Fibroblast of lung (primary cell): ENCODE measurements around the gene CATSPERD. TPM values are rescaled to one million over a fixed set of nuclear protein-coding genes. Genes with fewer than 3 reads are reported as not detected.

Experiments
- DNase-seq, 2 donors: peaks; one replicate each; pipeline versions ENCODE4 v3.0.0 to v3.0.0-alpha.2; 2010; ENCODE audit warnings: low read depth in 2 of 2
- H2AFZ ChIP-seq: 2 replicates; pipeline ENCODE4 v1.5.1; 2012; ENCODE audit warnings: low read length, control low read depth, inconsistent platforms
- H3K27ac ChIP-seq: 2 replicates; pipeline ENCODE4 v1.5.1; 2011; ENCODE audit warnings: low read length, control low read depth; ENCODE audit not compliant: insufficient read depth
- H3K27me3 ChIP-seq: 2 replicates; pipeline ENCODE4 v1.5.1; 2011; ENCODE audit warnings: mild to moderate bottlenecking, low read length; ENCODE audit not compliant: control insufficient read depth, insufficient read depth
- H3K36me3 ChIP-seq: 2 replicates; pipeline ENCODE4 v1.5.1; 2011; ENCODE audit warnings: low read length; ENCODE audit not compliant: control insufficient read depth, insufficient read depth
- H3K4me1 ChIP-seq: 2 replicates; pipeline ENCODE4 v1.5.1; 2011; ENCODE audit warnings: low read length; ENCODE audit not compliant: control insufficient read depth, insufficient read depth; ENCODE audit errors: extremely low read depth
- H3K4me2 ChIP-seq: 2 replicates; pipeline ENCODE4 v1.5.1; 2011; ENCODE audit warnings: low read length, control low read depth; ENCODE audit not compliant: insufficient read depth; ENCODE audit errors: extremely low read depth
- H3K4me3 ChIP-seq, 4 experiments: fragments of 200-600 bp in 1 of 4; sonication (generic) in 1 of 4; replicated peaks in 1 of 4; 2 replicates each; pipeline ENCODE4 v1.5.1; 2011 to 2016; ENCODE audit warnings: low read length in 4 of 4, low read depth in 3 of 4, mild to moderate bottlenecking in 3 of 4, control low read depth in 2 of 4, inconsistent platforms in 1 of 4, mixed read lengths in 1 of 4; ENCODE audit not compliant: insufficient read depth in 1 of 4; ENCODE audit errors: control extremely low read depth in 1 of 4
- H3K79me2 ChIP-seq: 2 replicates; pipeline ENCODE4 v1.5.1; 2012; ENCODE audit warnings: mild to moderate bottlenecking, low read length, inconsistent platforms; ENCODE audit not compliant: control insufficient read depth, insufficient read depth
- H3K9ac ChIP-seq: 2 replicates; pipeline ENCODE4 v1.5.1; 2011; ENCODE audit warnings: mild to moderate bottlenecking, low read length, control low read depth; ENCODE audit not compliant: insufficient read depth
- H3K9me3 ChIP-seq: 2 replicates; pipeline ENCODE4 v1.5.1; 2012; ENCODE audit warnings: low read depth, low read length; ENCODE audit not compliant: control insufficient read depth, insufficient read depth
- H4K20me1 ChIP-seq: 2 replicates; pipeline ENCODE4 v1.5.1; 2011; ENCODE audit warnings: low read length; ENCODE audit not compliant: control insufficient read depth, insufficient read depth; ENCODE audit errors: extremely low read depth
- EZH2 ChIP-seq: IDR thresholded peaks from 2 replicates; pipeline ENCODE4 v1.5.1; 2012; ENCODE audit warnings: low read length, control low read depth, mild to moderate bottlenecking; ENCODE audit errors: missing control alignments
- polyA plus RNA-seq, 2 donors: library from polyadenylated mRNA; depleted of rRNA in 1 of 2; stranded (reverse) in 1 of 2; unstranded in 1 of 2; fragments of >200 nt; gene quantifications; 2 replicates each; pipeline ENCODE4 v1.2.1, GENCODE V29; 2011 to 2012; ENCODE audit warnings: missing spikeins in 1 of 2
- total RNA-seq: library from RNA; depleted of rRNA; stranded (reverse); fragments of >200 nt; gene quantifications from 2 replicates; pipeline ENCODE4 v1.2.1, GENCODE V29; 2014
- TF ChIP-seq, protein P1 (sequence below), 2 donors: IDR thresholded peaks in 1 of 2; conservative IDR thresholded peaks in 1 of 2; 1 replicate in 1 of 2; 2 replicates in 1 of 2; pipeline ENCODE4 v1.5.1; 2011 to 2012; ENCODE audit warnings: low read length in 2 of 2, control low read depth in 1 of 2, inconsistent platforms in 1 of 2, low read depth in 1 of 2, mild to moderate bottlenecking in 1 of 2

CATSPERD gene
- total and polyA plus RNA-seq, 2 donors (not counting 1 experiment from before 2014, with no cell fraction given), result not detected

DNA sequence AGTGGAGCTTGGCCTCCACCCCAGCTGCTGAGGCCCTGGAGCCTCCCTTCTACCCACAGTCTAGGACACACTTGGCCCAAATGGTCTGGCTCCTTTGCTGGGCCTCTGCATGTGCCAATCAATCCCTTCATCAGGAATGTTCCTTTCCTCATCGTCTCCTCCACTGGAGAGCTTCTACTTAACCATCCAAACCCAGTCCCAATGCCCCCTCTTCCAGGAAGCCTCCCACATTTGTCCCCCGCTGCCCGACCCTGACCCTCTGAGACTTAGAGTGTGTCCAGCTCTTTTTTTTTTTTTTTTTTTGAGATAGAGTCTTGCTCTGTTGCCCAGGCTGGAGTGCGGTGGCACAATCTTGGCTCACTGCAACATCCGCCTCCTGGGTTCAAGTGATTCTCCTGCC is 68.0 kb downstream of the CATSPERD start:
- TF ChIP-seq EZH2, result no peak
- TF ChIP-seq, protein P1, sequence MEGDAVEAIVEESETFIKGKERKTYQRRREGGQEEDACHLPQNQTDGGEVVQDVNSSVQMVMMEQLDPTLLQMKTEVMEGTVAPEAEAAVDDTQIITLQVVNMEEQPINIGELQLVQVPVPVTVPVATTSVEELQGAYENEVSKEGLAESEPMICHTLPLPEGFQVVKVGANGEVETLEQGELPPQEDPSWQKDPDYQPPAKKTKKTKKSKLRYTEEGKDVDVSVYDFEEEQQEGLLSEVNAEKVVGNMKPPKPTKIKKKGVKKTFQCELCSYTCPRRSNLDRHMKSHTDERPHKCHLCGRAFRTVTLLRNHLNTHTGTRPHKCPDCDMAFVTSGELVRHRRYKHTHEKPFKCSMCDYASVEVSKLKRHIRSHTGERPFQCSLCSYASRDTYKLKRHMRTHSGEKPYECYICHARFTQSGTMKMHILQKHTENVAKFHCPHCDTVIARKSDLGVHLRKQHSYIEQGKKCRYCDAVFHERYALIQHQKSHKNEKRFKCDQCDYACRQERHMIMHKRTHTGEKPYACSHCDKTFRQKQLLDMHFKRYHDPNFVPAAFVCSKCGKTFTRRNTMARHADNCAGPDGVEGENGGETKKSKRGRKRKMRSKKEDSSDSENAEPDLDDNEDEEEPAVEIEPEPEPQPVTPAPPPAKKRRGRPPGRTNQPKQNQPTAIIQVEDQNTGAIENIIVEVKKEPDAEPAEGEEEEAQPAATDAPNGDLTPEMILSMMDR (conservative IDR thresholded peaks at IDR 0.05 in 1 of 2, IDR thresholded peaks at IDR 0.05 in 1 of 2; ENCODE audit: low read depth in 1 of 2, low read length in 2 of 2), result no peak
- Histone ChIP-seq H3K4me3 (no peak overlapping the region), H3K9ac (no peak overlapping the region), H3K79me2 (peaks cover 6% of the 10 kb centered on the region), H3K4me1 (peaks cover 4% of the 10 kb centered on the region), H3K4me2 (no peak overlapping the region), H2AFZ (no peak overlapping the region), H3K27me3 (no peaks in the 10 kb centered on the region), H3K36me3 (peaks cover 38% of the 10 kb centered on the region), H4K20me1 (no peaks in the 10 kb centered on the region), H3K27ac (no peak overlapping the region), H3K9me3 (no peaks in the 10 kb centered on the region)
- DNase-seq, result no peak

DNA sequence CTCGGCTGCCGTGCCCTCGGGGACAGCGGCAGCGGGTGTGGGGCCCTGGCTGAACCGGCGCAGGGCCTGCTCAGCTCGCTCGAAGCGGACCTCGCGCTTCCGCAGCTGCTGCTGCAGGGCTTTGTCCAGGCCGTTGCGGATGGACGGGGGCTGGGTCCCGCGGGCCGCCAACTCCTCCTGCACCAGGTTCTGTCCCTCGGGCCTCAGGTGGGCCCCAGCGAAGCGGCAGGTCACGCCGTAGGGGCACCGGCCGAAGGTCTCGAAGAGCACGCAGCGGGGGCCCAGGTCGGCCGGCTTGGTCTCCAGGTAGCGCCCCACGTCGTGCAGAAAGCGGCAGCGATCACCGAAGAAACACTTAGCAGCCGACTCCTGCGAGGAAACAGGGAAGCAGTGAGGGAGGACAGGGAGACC is 68.9 kb downstream of the CATSPERD start:
- Histone ChIP-seq H3K27ac (no peak overlapping the region), H3K4me1 (peaks cover 4% of the 10 kb centered on the region), H3K9me3 (no peaks in the 10 kb centered on the region), H2AFZ (no peak overlapping the region), H3K4me2 (no peak overlapping the region), H3K4me3 (no peak overlapping the region), H4K20me1 (no peaks in the 10 kb centered on the region), H3K36me3 (peaks cover 38% of the 10 kb centered on the region), H3K79me2 (peaks cover 6% of the 10 kb centered on the region), H3K9ac (no peak overlapping the region), H3K27me3 (no peaks in the 10 kb centered on the region)
- DNase-seq, result no peak
- TF ChIP-seq, protein P1 (conservative IDR thresholded peaks at IDR 0.05 in 1 of 2, IDR thresholded peaks at IDR 0.05 in 1 of 2; ENCODE audit: low read depth in 1 of 2, low read length in 2 of 2), result no peak

DNA sequence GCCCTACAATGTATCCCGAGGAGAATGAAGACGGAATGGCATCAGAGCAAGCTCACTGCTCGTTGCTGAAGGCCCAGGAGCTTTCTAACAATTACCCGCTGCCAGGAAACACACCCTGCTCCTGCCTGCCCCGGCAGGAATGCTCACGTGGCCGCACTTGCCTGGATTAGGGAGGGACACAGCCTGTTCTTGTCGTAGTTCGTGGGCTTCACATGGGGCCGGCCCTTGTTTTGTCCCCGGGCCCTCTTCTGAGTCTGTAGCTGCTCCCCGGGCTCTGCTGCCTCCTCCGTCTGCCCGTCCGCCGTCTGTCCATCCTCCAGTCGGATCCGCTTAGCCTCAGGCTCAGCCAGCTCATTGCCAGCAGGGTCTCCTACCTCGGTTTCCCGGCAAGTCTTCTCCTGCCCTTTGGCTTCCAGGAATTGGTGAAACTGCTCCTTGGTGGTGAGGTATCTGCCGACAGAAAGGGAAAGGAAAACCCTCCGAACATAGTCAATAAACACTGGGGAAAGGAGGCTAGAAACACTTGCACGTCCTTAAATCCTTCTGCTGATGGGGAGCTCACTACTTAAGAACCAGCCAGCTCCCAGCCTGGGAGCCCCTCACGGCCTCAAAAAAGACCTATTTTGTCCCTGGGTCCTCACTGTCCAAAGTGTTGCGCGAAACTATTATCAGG is 69.6 kb downstream of the CATSPERD start:
- Histone ChIP-seq H3K9ac (peak overlapping the region; percentile 26), H2AFZ (no peak overlapping the region), H3K27ac (peak overlapping the region; percentile 97), H3K9me3 (no peaks in the 10 kb centered on the region), H3K4me3 (peak overlapping the region; percentile 68 to 86 (median 72)), H3K27me3 (no peaks in the 10 kb centered on the region), H3K79me2 (peaks cover 6% of the 10 kb centered on the region), H3K36me3 (peaks cover 38% of the 10 kb centered on the region), H4K20me1 (no peaks in the 10 kb centered on the region), H3K4me1 (peaks cover 4% of the 10 kb centered on the region), H3K4me2 (peak overlapping the region; percentile 98)
- DNase-seq, result no peak
- TF ChIP-seq, protein P1 (conservative IDR thresholded peaks at IDR 0.05 in 1 of 2, IDR thresholded peaks at IDR 0.05 in 1 of 2; ENCODE audit: low read depth in 1 of 2, low read length in 2 of 2), result no peak
- no peak for TF ChIP-seq EZH2
